GM18519 (cell line): ENCODE results near the gene TRMU.
"Not testable (repeated sequence)": the region's sequence is repeated elsewhere in the genome, so short reads cannot be mapped to it uniquely, and the experiment has no call there.

Source experiments
- ATAC-seq: cut with Tn5 transposase; IDR thresholded peaks from one replicate; pipeline ENCODE4 v1.9.1; 2021; ENCODE audit warnings: mild to moderate bottlenecking, moderate library complexity; ENCODE audit not compliant: unreplicated experiment, low FRiP score

TRMU gene

GRCh38 chr22:46380581-46380980 lies 45.1 kb downstream of the TRMU start:
- ATAC-seq, result no peak

GRCh38 chr22:46381142-46381541 lies 45.6 kb downstream of the TRMU start:
- ATAC-seq, result no peak

GRCh38 chr22:46381731-46382130 lies 46.2 kb downstream of the TRMU start:
- no peak for ATAC-seq

- ATAC-seq, result no peak
Measured at GRCh38 chr22:46382524-46382923, 47.0 kb downstream of the TRMU start.

GRCh38 chr22:46386312-46386711 lies 50.8 kb downstream of the TRMU start:
- ATAC-seq, result no peak

GRCh38 chr22:46387748-46388147 lies 52.2 kb downstream of the TRMU start:
- ATAC-seq, result no peak

- ATAC-seq, result no peak
Measured at GRCh38 chr22:46388647-46389046, 53.1 kb downstream of the TRMU start.

- ATAC-seq, result no peak
Measured at GRCh38 chr22:46389081-46389480, 53.6 kb downstream of the TRMU start.

- no peak for ATAC-seq
Measured at GRCh38 chr22:46390105-46390651, 54.7 kb downstream of the TRMU start.

GRCh38 chr22:46390652-46391301 lies 55.3 kb downstream of the TRMU start:
- no peak for ATAC-seq

- no peak for ATAC-seq
Measured at GRCh38 chr22:46391486-46392136, 56.1 kb downstream of the TRMU start.

GRCh38 chr22:46392137-46392844 lies 56.8 kb downstream of the TRMU start:
- no peak for ATAC-seq

GRCh38 chr22:46393873-46394272 lies 58.4 kb downstream of the TRMU start:
- no peak for ATAC-seq

- ATAC-seq, result no peak
Measured at GRCh38 chr22:46394622-46395021, 59.1 kb downstream of the TRMU start.

GRCh38 chr22:46395145-46395544 lies 59.6 kb downstream of the TRMU start:
- ATAC-seq, result no peak

- not testable (repeated sequence) for ATAC-seq
Measured at GRCh38 chr22:46397049-46397448, 61.5 kb downstream of the TRMU start.

GRCh38 chr22:46397514-46397913 lies 62.0 kb downstream of the TRMU start:
- no peak for ATAC-seq

- no peak for ATAC-seq
Measured at GRCh38 chr22:46397951-46398350, 62.4 kb downstream of the TRMU start.

GRCh38 chr22:46399251-46400024 lies 63.9 kb downstream of the TRMU start:
- no peak for ATAC-seq

GRCh38 chr22:46401370-46401769 lies 65.9 kb downstream of the TRMU start:
- no peak for ATAC-seq

GRCh38 chr22:46402505-46402904 lies 67.0 kb downstream of the TRMU start:
- no peak for ATAC-seq
